Measurements from ENCODE around the gene CCDC175. TPM values are rescaled to one million over a fixed set of nuclear protein-coding genes. Genes with fewer than 3 reads are reported as not detected.

Gene CCDC175
- total RNA-seq, 1 experiment from 2014 or later, result not detected

DNA sequence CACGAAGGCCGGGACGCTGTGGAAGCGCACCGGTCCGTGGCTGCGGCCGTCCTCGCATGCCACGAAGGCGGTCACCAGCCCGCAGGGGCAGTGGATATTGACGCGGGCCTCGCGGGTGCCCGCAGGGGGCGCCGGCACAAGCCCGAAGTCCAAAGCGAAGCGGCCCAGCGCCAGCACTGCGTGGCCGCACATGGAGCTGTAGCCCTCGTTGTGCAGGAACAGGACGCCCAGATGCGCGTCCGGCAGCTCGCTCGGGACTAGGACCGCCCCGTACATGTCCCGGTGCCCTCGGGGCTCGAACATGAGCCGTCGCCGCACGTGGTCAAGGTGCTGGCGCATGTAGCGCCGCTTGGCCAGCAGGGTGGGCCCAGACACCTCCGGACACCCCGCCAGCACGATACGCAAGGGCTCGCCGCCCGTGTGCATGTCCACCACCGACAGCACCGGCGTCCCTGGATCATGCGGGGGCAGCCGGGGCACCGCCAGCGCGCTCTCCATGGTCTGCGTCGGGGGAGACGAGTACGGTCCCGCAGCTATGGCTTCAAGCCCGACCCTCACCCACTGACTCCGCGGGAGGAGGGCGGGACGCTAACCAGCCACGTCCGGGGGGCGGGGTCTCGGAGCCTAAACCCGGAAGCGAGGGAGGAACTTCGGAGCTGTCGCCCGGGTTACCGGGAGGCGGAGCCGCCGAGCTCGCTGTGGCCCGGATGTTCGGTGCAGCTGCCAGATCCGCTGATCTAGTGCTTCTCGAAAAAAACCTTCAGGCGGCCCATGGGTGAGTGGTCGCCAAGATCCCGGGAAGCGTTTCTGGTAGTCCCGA, 92.6 kb downstream of the CCDC175 start, which contains the start of the genes JKAMP and L3HYPDH:
TSS of gene JKAMP (plus strand) at position 699 of the 820 bp plus-strand sequence. CDS start at position 772, 73 bp downstream.
TSS of gene L3HYPDH (minus strand) at position 590 of the 820 bp plus-strand sequence. CDS start at position 498, 92 bp downstream.
- H4K20me1 ChIP-seq (ENCODE audit: insufficient read depth), result no peaks in the 10 kb centered on the region
- no peaks in the 10 kb centered on the region for H3K9me2 ChIP-seq (ENCODE audit: insufficient read depth)
- DNase-seq (ENCODE audit: low read depth, low spot score) (peak; percentile 90), ATAC-seq (peak; percentile 88)
- BruUV-seq (replicated peaks), result no TSS peak
- H3K4me3 ChIP-seq (replicated peaks in 1 of 2; ENCODE audit: low read depth in 1 of 2, low read length in 2 of 2), result peak within 1 kb of the TSS; percentile 81 to 93
- H3K9ac ChIP-seq (ENCODE audit: low read length), result peak within 1 kb of the TSS; percentile 90
- H3K79me2 ChIP-seq (ENCODE audit: insufficient read depth, low read length), result peaks cover 59% of the 10 kb centered on the region
- H3K27ac ChIP-seq (ENCODE audit: low read depth, low read length), result peak within 1 kb of the TSS; percentile 87
- POLR2A ChIA-PET, result interaction anchor here (0.5 to 1.6 kb wide), 4 partner anchors 9 to 1186 kb away, joined by 3 to 4 read pairs (median 3); partner anchors contain the start of gene ARID4A
- H3K36me3 ChIP-seq (ENCODE audit: control insufficient read depth in 1 of 2, insufficient read depth in 2 of 2, low read length in 2 of 2), result peaks cover 10 to 16% of the 10 kb centered on the region in 2 experiments; a peak in 3 of 4 replicates
- intact Hi-C loops (cut with micrococcal nuclease), result no loop called here
- H2AFZ ChIP-seq (ENCODE audit: low read depth, low read length, poor library complexity, severe bottlenecking), result no peak within 1 kb of the TSS
- H3K27me3 ChIP-seq (ENCODE audit: insufficient read depth, low read length), result no peaks in the 10 kb centered on the region
- RAD21 ChIA-PET (ENCODE audit: low non-redundant PET in 1 of 2, low total read pairs in 2 of 2, uncharacterized antibody in 2 of 2, unreplicated experiment in 2 of 2), result interaction anchor here in 1 of 2 experiments (0.9 kb wide), 1 partner anchor 93 kb away, joined by 3 read pairs; the partner anchor contains the start of gene CCDC175
- peak within 1 kb of the TSS; percentile 96 for H3K4me2 ChIP-seq (ENCODE audit: low read length)
- no peaks in the 10 kb centered on the region for H3K9me3 ChIP-seq (ENCODE audit: control insufficient read depth in 1 of 2, insufficient read depth in 1 of 2, low read depth in 1 of 2, low read length in 2 of 2)
- CTCF ChIA-PET, result interaction anchor here (0.5 to 1.5 kb wide), 14 partner anchors 10 to 700 kb away, joined by 3 to 16 read pairs (median 4); partner anchors contain the start of gene CCDC175
- peaks cover 13 to 33% of the 10 kb centered on the region in 2 experiments for H3K4me1 ChIP-seq (ENCODE audit: control insufficient read depth in 1 of 2, insufficient read depth in 2 of 2, low read length in 2 of 2)
- TF ChIP-seq CTCF (IDR thresholded peaks at IDR 0.05 in 2 of 3, conservative IDR thresholded peaks at IDR 0.05 in 1 of 3; ENCODE audit: borderline replicate concordance in 1 of 3, insufficient read depth in 1 of 3, low read depth in 2 of 3, low read length in 2 of 3), result peak; percentile 35 to 54 (median 47); a peak in 5 of 6 replicates
- no peak for TF ChIP-seq FOSL1 (IDR thresholded peaks at IDR 0.05; ENCODE audit: low read depth)
- TF ChIP-seq ZBTB33 (IDR thresholded peaks at IDR 0.05; ENCODE audit: extremely low read depth, insufficient replicate concordance, low read length), result no peak
- no peak for TF ChIP-seq CEBPB (IDR thresholded peaks at IDR 0.05; ENCODE audit: low read depth)
- TF ChIP-seq SIN3A (IDR thresholded peaks at IDR 0.05; ENCODE audit: low read depth), result peak; percentile 83
- no peak for TF ChIP-seq RAD21 (IDR thresholded peaks at IDR 0.05; ENCODE audit: low read depth)
- peak; percentile 89 for TF ChIP-seq POLR2AphosphoS5 (IDR thresholded peaks at IDR 0.05; ENCODE audit: low read depth, low read length)
- no peak for TF ChIP-seq EZH2phosphoT487 (IDR thresholded peaks at IDR 0.05; ENCODE audit: borderline replicate concordance)
- 0 out of 2 replicates have a peak, but pooled peaks have one; percentile 31 for TF ChIP-seq EGR1 (IDR thresholded peaks at IDR 0.05; ENCODE audit: low read depth)
- TF ChIP-seq, protein P1, sequence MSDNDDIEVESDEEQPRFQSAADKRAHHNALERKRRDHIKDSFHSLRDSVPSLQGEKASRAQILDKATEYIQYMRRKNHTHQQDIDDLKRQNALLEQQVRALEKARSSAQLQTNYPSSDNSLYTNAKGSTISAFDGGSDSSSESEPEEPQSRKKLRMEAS (IDR thresholded peaks at IDR 0.05), result peak; percentile 99
- no peak for TF ChIP-seq JUND (IDR thresholded peaks at IDR 0.05)
- TF ChIP-seq ZNF274 (IDR thresholded peaks at IDR 0.05; ENCODE audit: low read depth, low read length), result no peak
- peak; percentile 97 for TF ChIP-seq ELF1 (IDR thresholded peaks at IDR 0.05; ENCODE audit: borderline replicate concordance, low read depth)
- TF ChIP-seq TCF7L2 (IDR thresholded peaks at IDR 0.05; ENCODE audit: borderline replicate concordance, extremely low read depth, insufficient read depth, insufficient read length), result peak; percentile 17
- TF ChIP-seq REST (IDR thresholded peaks at IDR 0.05; ENCODE audit: low read depth), result no peak
- TF ChIP-seq SP1 (IDR thresholded peaks at IDR 0.05; ENCODE audit: low read depth), result peak; percentile 53
- peak; percentile 95 for TF ChIP-seq CBX3 (IDR thresholded peaks at IDR 0.05; ENCODE audit: low read depth)
- peak; percentile 95 for TF ChIP-seq ZFX (IDR thresholded peaks at IDR 0.05)
- TF ChIP-seq POLR2A (IDR thresholded peaks at IDR 0.05; ENCODE audit: borderline replicate concordance, extremely low read depth, insufficient read depth, insufficient read length), result peak; percentile 43

Data from HCT116 (cell line).